Stomach (tissue), 9 donors: ENCODE results near the gene D2HGDH. TPM values are rescaled to one million over a fixed set of nuclear protein-coding genes. Genes with fewer than 3 reads are reported as not detected.

Experiments
- DNase-seq, 2 donors: peaks; one replicate each; pipeline versions ENCODE4 v3.0.0 to v3.0.0-alpha.2; 2013 to 2019
- H3K27ac ChIP-seq, 5 donors: fragments of 200-600 bp in 4 of 5; sonication (generic) in 4 of 5; one replicate each; pipeline ENCODE4 v1.5.1; 2013 to 2019; ENCODE audit warnings: mild to moderate bottlenecking in 1 of 5, moderate library complexity in 1 of 5
- H3K27me3 ChIP-seq, 3 donors: fragments of 200-600 bp; sonication (generic); one replicate each; pipeline ENCODE4 v1.5.1; 2017 to 2019; ENCODE audit warnings: mixed run types in 1 of 3
- H3K36me3 ChIP-seq, 4 donors: fragments of 200-600 bp; sonication (generic); 1 replicate in 3 of 4; 2 replicates in 1 of 4; pipeline ENCODE4 v1.5.1; 2016 to 2019
- H3K4me1 ChIP-seq, 4 donors: fragments of 200-600 bp; sonication (generic); one replicate each; pipeline ENCODE4 v1.5.1; 2016 to 2019
- H3K4me3 ChIP-seq, 4 donors: fragments of 200-600 bp; sonication (generic) in 3 of 4; one replicate each; pipeline ENCODE4 v1.5.1; 2016 to 2019; ENCODE audit warnings: mild to moderate bottlenecking in 1 of 4
- H3K9me3 ChIP-seq, 4 donors: fragments of 200-600 bp; sonication (generic); one replicate each; pipeline ENCODE4 v1.5.1; 2016 to 2019
- CTCF ChIP-seq, 7 experiments: fragments of 450-650 bp in 4 of 7; fragments of 200-600 bp in 3 of 7; sonication (generic) in 3 of 7; IDR thresholded peaks; one replicate each; pipeline ENCODE4 v1.5.1; 2016 to 2019; ENCODE audit warnings: antibody characterized with exemption in 7 of 7, control low read depth in 2 of 7, mild to moderate bottlenecking in 1 of 7
- EP300 ChIP-seq: sonication (generic); formaldehyde crosslinking; IDR thresholded peaks from one replicate; pipeline ENCODE4 v1.6.1; 2017; ENCODE audit warnings: antibody characterized with exemption
- POLR2A ChIP-seq, 4 donors: fragments of 450-650 bp; IDR thresholded peaks; one replicate each; pipeline ENCODE4 v1.6.1; 2016; ENCODE audit warnings: antibody characterized with exemption in 4 of 4, control low read depth in 2 of 4, mild to moderate bottlenecking in 1 of 4, moderate library complexity in 1 of 4
- POLR2AphosphoS5 ChIP-seq, 3 donors: sonication (generic); formaldehyde crosslinking; IDR thresholded peaks; one replicate each; pipeline ENCODE4 v1.6.1; 2016; ENCODE audit warnings: antibody characterized with exemption in 3 of 3
- WGBS, 5 donors: extraction: QIAGEN DNeasy Blood & Tissue Kit in 3 of 5; methylation state at CpG; one replicate each; pipeline versions ENCODE4 v1.1.5 to v1.1.7; 2013 to 2018; 5-methylcytosine and 5-hydroxymethylcytosine counted together
- intact Hi-C: fragments of 100-400 bp; cut with DNase I; formaldehyde crosslinking; loops from one replicate; pipeline ENCODE4 v1.15.1; 2023; ENCODE audit warnings: low total_unique reads
- polyA plus RNA-seq, 3 donors: library from polyadenylated mRNA; stranded (reverse); fragments of 200-250 nt; gene quantifications; one replicate each; pipeline ENCODE4 v1.2.3, GENCODE V29; 2013
- total RNA-seq, 5 donors: library from RNA; depleted of rRNA; stranded (reverse); fragments of >200 nt; gene quantifications; one replicate each; pipeline versions ENCODE4 v1.1.0 to v1.2.3, GENCODE V29; 2014 to 2016
- donor health status: healthy with polysubstance abuse.
- donor health status: Bipolar disorder and iron deficiency.
- donor health status: healthy.

The D2HGDH gene
- total and polyA plus RNA-seq, 8 donors, result 17.3 to 369 (median 27.9) TPM

GRCh38 chr2:241801611-241802420 lies 67.4 kb downstream of the D2HGDH start:
- no peaks in the 10 kb centered on the region for H3K36me3 ChIP-seq
- no peaks in the 10 kb centered on the region for H3K9me3 ChIP-seq
- intact Hi-C loops, result no loop called here
- H3K27ac ChIP-seq, result no peak overlapping the region
- H3K27me3 ChIP-seq, result peaks cover 8 to 70% (median 25%) of the 10 kb centered on the region in 3 donors
- H3K4me3 ChIP-seq, result no peak overlapping the region
- 70 to 79% (median 77%) methylated on average over 20 to 44 of the region's 44 CpGs for WGBS, 5 donors
- no peak for TF ChIP-seq EP300
- TF ChIP-seq POLR2AphosphoS5 (IDR thresholded peaks at IDR 0.05), result no peak
- TF ChIP-seq POLR2A (IDR thresholded peaks at IDR 0.05), result no peak
- TF ChIP-seq CTCF (IDR thresholded peaks at IDR 0.05), result no peak
- H3K4me1 ChIP-seq, result peaks cover 15 to 22% (median 21%) of the 10 kb centered on the region in 4 donors
- peak in 1 of 2 donors; percentile 39 for DNase-seq

GRCh38 chr2:241802421-241803318 lies 68.2 kb downstream of the D2HGDH start:
- intact Hi-C loops, result no loop called here
- peak in 1 of 2 donors; percentile 22 for DNase-seq
- 49 to 61% (median 57%) methylated on average over 18 to 32 of the region's 32 CpGs for WGBS, 5 donors
- no peak overlapping the region for H3K27ac ChIP-seq
- no peak for TF ChIP-seq CTCF (IDR thresholded peaks at IDR 0.05)
- no peak for TF ChIP-seq EP300
- TF ChIP-seq POLR2A (IDR thresholded peaks at IDR 0.05), result no peak
- TF ChIP-seq POLR2AphosphoS5 (IDR thresholded peaks at IDR 0.05), result no peak
- H3K27me3 ChIP-seq, result peaks cover 8 to 69% (median 25%) of the 10 kb centered on the region in 3 donors
- no peaks in the 10 kb centered on the region for H3K9me3 ChIP-seq
- H3K4me3 ChIP-seq, result peak overlapping the region in 2 of 4 donors; percentile 57 to 61
- H3K4me1 ChIP-seq, result peaks cover 15 to 22% (median 21%) of the 10 kb centered on the region in 4 donors
- H3K36me3 ChIP-seq, result no peaks in the 10 kb centered on the region

- H3K9me3 ChIP-seq, result no peaks in the 10 kb centered on the region
- peak overlapping the region; percentile 44 to 61 (median 51) for H3K4me3 ChIP-seq
- 2 to 7% (median 4%) methylated on average over 60 to 109 of the region's 109 CpGs for WGBS, 5 donors
- intact Hi-C loops, result no loop called here
- H3K36me3 ChIP-seq, result no peaks in the 10 kb centered on the region
- peaks cover 8 to 60% (median 25%) of the 10 kb centered on the region in 3 donors for H3K27me3 ChIP-seq
- peak overlapping the region in 2 of 5 donors; percentile 5 to 7 for H3K27ac ChIP-seq
- TF ChIP-seq POLR2A (IDR thresholded peaks at IDR 0.05), result no peak
- no peak for TF ChIP-seq CTCF (IDR thresholded peaks at IDR 0.05)
- no peak for TF ChIP-seq EP300
- TF ChIP-seq POLR2AphosphoS5 (IDR thresholded peaks at IDR 0.05), result no peak
- DNase-seq, result peak in 1 of 2 donors; percentile 85
- peaks cover 15 to 22% (median 21%) of the 10 kb centered on the region in 4 donors for H3K4me1 ChIP-seq
Observed at GRCh38 chr2:241803387-241804325, 69.2 kb downstream of the D2HGDH start.
